Cerebellar nuclear complex (tissue), 1 donor: ENCODE data around the gene COL5A1.
"Not testable (repeated sequence)": the region's sequence is repeated elsewhere in the genome, so short reads cannot be mapped to it uniquely, and the experiment has no call there.

ENCODE experiments used
- DNase-seq, 2 experiments: peaks; one replicate each; lab custom pipeline; 2025; lab: John Stamatoyannopoulos, UW

The COL5A1 gene

GRCh38 chr9:134838651-134839454 is 197.2 kb downstream of the COL5A1 start:
- DNase-seq, result no peak

- no peak for DNase-seq
Measured at GRCh38 chr9:134839455-134840125, 198.0 kb downstream of the COL5A1 start.

- no peak for DNase-seq
Measured at GRCh38 chr9:134840511-134840910, 198.9 kb downstream of the COL5A1 start.

GRCh38 chr9:134841180-134841904 is 199.7 kb downstream of the COL5A1 start:
- no peak for DNase-seq

GRCh38 chr9:134842321-134842720 is 200.7 kb downstream of the COL5A1 start:
- DNase-seq, result no peak

- DNase-seq, result no peak
Measured at GRCh38 chr9:134843740-134844139, 202.1 kb downstream of the COL5A1 start.

- no peak for DNase-seq
Measured at GRCh38 chr9:134844821-134845220, 203.2 kb downstream of the COL5A1 start.

DNA sequence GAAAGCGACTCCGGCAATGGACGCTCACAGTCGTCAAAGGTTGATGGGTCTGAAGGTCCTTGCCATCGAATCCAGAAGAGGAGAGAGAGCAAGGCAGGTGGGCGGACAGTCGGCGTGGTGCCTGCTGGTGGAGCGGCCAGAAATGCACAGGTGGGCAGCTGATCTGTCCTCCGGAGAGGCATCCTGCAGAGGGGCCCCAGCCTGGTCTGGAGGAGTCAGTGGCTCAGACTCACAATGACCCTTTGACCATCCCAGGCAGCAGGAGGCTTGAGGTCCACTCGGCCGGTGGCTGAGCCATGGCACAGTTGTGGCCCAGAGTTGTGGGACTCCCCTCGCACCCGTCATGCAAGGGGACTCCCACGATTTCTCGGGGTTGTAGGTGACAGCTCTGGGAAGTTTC is 204.6 kb downstream of the COL5A1 start:
- DNase-seq, result no peak

- DNase-seq, result no peak
Measured at GRCh38 chr9:134846699-134847098, 205.1 kb downstream of the COL5A1 start.

DNA sequence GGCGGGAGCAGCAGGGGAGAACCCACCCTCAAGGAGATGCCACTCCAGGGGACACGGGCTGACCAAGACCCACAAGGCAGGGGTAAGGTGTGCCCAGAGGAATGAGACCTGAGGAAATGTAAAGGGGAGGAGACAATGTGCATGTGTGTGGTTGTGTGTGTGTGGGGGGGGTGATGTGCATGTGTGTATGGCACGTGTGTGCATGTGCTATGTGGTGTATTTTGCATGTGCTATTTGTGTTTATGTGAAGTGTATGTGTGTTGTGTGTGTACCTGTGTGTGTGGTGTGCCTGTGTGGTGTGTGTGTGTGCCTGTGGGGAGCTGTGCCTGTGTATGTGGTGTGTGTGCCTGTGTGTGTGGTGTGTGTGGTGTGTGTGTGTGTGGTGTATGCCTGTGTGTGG is 205.5 kb downstream of the COL5A1 start:
- DNase-seq, result no peak

GRCh38 chr9:134847752-134848432 is 206.3 kb downstream of the COL5A1 start:
- no peak for DNase-seq

- no peak for DNase-seq
Measured at GRCh38 chr9:134848504-134848903, 206.9 kb downstream of the COL5A1 start.

GRCh38 chr9:134850611-134851010 is 209.0 kb downstream of the COL5A1 start:
- no peak for DNase-seq

GRCh38 chr9:134851020-134851419 is 209.4 kb downstream of the COL5A1 start:
- no peak for DNase-seq

GRCh38 chr9:134852906-134853654 is 211.5 kb downstream of the COL5A1 start:
- no peak for DNase-seq

DNA sequence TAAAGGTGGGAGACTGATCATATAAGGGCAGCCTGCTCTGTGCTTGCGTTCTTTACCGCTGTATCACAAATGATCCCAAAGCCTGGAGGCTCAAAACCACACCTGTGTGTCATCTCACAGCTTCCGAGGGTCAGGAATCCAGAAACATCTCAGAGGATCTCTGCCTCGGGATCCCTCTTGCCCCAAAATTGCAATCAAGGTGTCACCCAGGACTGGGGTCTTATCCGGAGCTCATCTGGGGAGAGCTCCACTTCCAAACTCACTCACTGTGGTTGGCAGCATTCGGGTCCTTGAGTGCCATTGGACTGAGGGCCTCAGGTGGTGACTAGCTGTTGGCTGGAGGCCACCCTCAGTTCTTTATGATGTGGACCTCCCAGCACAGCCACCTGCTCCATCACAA is 212.3 kb downstream of the COL5A1 start:
- no peak for DNase-seq

GRCh38 chr9:134854541-134854981 is 213.0 kb downstream of the COL5A1 start:
- DNase-seq, result no peak

GRCh38 chr9:134855231-134855899 is 213.8 kb downstream of the COL5A1 start:
- no peak for DNase-seq

DNA sequence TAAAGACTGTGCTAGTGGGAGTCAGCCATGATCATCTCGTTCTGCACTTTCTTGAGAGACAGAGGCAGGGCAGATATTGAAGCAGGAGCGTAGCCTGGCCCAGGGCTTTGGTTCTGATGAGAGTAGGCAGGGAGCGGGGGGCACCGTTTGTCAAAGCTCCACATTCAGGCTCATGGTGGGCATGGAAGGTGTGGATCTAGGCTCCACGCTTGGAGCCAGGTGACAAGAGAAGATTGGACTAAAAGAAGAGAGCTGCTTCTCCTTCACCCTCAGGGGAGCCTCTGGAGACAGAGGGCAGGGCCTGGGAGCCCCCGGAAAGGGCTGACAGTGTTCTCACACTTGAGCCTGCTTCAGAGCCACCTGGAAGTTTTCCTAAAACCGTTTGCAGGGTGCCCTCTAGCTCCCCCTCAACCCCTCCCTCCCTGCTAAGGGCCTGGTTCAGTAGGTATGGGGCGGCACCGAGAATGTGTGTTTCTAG is 214.3 kb downstream of the COL5A1 start:
- no peak for DNase-seq

GRCh38 chr9:134857451-134857850 is 215.8 kb downstream of the COL5A1 start:
- not testable (repeated sequence) for DNase-seq
